Stimulated activated CD8-positive, alpha-beta memory T cell treated with anti-CD3 and anti-CD28 coated beads, Interleukin-7, amount 100 ng/mL, for 48 hours (primary cell): ENCODE data around the gene CAMTA1.
"Not testable (repeated sequence)": the region's sequence is repeated elsewhere in the genome, so short reads cannot be mapped to it uniquely, and the experiment has no call there.

Source experiments
- DNase-seq, 2 donors: peaks; one replicate each; pipeline ENCODE4 v3.0.0-alpha.2; 2020; ENCODE audit warnings: low read depth in 1 of 2; ENCODE audit errors: extremely low read depth in 1 of 2

CAMTA1 gene

DNA sequence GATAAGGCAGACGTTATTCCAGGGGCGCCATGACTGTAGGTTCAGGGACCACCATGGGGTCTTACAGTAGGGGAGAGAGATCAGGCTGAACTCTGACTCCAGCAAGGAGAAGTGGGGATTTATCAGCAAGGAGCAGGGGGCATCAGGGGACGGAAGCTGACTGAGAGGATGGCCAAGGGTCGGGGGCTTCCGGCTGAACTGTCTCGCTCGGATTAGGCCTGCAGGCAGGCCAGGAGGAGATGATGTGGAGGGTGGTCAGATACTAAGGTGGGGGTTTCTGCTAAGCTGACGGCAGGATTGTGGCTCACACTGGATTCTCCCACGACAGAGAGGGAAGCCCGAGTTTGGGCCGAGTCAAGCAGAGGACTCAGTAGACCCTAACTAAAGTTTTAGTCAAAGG is 798.9 kb downstream of the CAMTA1 start:
- no peak for DNase-seq

DNA sequence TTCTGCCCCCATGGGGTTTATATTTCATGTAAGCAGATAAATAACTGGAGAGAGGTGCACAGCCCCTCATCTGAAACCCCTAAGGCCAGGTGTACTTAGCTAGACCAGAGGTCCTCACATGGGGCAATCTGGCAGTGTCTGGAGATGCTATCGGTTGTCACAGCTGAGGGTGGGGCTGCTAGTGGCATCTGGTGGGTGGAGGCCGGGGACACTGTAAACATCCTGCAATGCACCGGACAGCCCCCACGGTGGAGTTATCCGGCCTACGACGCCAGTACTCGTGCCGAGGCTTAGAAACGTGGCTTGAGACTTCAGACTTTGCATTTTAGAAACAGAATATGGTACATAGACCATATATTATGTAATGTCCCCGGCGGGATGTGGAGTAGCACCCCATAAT is 799.4 kb downstream of the CAMTA1 start:
- DNase-seq = no peak

DNA sequence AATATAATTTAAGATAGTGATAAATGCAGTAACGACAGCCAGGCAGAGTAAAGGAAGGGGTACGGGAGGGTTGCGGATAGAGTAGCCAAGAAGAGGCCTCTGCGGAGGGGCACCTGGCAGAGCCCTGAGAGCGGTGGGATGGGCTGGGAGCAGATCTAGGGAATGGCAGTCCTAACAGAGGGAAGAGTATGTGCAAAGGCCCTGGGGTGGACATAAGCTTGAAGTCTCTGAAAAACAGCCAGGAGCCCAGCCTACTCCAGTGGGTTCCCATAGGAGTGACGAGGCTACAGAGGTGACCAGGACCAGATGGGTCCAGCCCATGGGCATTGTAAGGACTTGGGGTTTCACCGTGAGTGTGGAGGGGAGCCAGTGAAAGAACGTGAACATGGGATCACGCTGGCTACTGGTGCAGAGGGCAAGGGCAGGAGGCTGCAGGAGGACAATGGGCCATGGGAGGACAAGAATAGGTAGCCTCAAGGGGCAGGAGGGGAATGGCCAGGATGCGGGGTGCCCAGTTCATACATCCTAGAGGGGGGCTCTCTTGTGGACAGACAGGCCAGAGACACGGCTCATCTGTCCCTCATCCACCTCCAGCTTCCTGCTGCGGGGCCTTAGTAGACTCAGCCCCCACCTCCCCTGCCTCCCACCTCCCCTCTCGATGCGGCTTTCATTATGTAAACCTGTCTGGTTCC is 800.1 kb downstream of the CAMTA1 start:
- no peak for DNase-seq

GRCh38 chr1:7586031-7586941 is 801.0 kb downstream of the CAMTA1 start:
- DNase-seq = no peak

DNA sequence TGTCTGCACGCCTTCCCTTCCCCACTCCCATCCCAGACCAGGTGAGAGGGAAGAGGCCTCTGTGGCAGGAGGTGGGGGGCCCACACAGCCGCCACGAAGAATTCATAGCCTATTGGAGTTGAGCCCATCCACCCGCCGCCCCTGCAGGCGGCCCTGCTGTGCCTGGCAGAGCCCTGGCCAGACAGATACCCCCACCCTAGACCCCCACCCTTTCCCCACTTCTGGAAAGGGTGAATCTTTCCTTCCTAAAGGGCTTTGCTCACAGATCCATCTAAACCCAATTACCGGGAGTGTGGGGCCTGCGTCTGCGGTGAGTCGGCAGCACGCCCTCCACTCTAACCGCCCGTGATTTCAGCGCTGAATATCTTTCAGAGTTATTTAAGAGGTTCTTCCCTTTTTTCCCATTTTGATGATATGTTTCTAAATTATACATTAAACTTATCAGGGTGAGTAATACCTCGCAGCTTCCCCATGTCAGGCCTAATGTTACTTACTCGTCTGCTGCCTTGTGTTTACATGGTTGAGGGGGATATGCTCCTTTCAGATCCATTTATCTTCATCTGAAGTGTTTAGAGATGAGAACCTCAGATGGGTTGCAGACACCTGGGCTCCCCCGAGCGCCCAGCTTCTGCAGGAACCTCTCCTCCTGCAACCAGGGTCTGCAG is 802.0 kb downstream of the CAMTA1 start:
- DNase-seq = no peak

DNA sequence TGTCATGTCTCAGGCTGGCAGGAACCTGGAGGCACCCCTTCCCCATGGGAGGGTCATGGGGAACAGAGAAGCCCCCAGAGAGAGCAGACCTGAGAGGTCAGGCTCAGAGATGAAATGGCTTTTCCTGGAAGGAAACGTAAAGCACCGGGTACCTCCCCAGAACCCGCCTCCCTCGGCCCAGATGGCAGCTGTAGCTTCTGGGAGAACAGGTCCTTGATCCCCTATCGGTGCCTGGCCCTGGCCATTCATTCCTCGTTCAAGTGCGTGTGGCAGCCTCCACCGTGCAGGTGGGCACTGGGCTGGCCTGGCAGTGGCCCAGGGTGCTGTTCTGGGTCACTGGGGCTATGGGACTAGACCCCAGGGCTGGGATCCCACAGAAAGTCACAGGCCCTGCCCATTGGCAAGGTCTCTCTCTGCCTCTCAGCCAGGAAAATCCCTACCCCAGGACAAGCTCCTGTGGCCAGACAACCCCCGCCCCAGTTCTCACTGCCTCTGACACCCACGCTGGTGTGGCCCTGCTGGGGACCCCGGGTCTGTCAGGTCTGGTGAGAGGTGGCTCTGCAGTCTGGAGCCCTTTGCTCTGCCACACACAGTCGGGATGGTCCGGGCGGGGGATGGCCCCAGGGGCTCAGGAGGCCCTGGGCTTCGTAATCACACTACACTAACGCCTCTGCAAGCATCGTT is 802.7 kb downstream of the CAMTA1 start:
- DNase-seq = no peak

- DNase-seq = no peak
These were observed 803.2 kb downstream of the CAMTA1 start for GRCh38 chr1:7588457-7588827.

DNA sequence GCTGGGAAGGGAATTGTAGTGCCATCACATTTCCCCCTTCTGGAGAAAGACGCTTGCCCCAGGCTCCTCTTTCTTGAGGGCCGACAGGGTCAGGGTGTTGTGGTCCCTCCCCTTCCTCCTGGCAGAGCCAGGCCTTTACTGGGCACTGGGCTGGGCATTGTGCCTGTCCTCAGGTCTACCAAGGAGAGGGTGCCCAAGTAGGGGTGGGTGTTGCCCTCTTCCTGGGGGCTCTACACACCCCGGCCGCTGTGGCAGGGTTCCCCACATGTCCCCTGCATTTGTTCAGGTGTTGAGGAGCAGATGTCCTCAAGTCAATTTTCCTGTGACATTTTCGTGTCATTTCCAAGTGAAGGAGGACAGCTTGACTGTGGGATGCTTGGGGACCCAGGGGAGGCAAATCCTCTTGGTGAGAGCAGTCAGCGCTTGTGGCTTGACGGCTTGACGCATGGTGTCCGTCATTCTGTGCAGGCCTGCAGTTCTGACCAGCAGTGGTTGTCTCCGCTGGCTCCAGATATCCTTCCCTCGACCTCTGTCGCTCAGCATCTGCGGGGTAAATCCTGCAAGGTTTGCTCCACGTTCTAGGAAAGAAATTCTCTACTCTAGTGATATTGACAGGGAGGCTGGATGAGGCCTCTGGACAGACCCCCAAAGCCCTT is 804.0 kb downstream of the CAMTA1 start:
- DNase-seq = no peak

GRCh38 chr1:7589774-7590425 is 804.6 kb downstream of the CAMTA1 start:
- DNase-seq = no peak

DNA sequence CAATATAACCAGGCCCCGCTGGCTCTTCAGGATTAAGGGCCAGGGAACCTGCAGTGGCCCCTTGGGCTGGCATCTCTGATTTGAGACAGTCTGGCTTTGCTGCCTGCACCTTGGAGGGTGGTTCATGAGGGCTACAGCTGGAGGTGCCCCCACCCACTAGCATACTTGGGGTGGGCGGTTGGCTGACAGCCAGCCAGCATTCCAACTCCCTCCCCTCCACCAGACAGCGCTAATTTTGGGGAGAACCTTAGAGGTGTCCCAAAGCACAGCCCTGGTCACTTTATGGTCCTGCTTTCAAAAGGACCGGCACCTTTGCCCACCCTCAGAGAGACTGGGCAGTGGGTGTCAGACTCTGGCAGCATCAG is 805.2 kb downstream of the CAMTA1 start:
- DNase-seq = no peak

DNA sequence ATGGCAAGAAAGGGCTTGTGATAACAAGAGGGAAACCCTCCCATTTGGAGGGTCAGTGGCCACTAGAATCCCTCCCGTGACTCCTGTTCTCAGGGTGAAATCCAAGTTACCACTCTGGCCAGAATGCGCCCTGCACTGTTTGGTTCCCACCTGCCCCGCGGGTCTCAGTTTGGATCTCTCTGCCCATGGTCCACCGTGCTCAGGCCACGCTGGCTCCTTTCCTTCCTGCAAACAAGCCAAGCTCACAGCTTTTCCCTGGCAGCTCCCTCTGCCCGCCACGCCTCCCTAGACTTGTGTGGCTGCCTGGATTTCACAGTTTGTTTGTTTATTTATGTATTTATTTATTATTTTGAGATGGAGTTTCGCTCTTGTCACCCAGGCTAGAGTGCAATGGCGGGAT is 806.3 kb downstream of the CAMTA1 start:
- no peak for DNase-seq

- DNase-seq = no peak
These were observed 807.0 kb downstream of the CAMTA1 start for GRCh38 chr1:7592120-7592798.

DNA sequence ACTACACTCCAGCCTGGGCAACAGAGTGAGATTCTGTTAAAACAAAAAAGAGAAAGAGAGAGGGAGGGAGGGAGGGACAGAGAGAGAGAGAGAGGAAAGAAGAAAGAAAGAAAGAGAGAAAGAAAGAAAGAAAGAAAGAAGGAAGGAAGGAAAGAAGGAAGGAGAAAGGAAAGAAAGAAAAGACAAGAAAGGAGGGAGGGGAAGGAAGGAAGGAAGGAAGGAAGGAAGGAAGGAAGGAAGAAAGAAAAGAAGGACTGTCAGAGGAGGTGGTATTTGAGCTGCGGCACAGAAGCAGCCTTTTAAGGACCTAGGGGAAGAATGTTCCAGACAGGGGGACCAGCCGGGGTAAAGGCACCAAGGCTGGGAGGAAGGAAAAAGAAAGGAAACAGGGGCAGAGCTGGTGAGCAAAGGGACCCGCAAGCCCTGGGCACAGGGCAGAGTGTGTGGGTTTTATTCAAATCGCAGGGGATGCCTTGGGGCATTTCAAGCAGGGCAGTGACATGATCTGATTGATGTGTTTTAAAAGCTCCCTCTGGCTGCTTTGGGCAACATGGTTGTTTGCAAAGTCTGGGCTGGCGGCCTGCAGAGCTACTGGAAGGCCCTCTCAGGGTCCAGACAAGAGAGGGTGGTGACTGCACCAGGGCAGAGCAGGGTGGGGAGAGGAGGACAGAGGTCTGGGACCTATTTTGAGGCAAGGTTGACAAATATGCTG is 808.9 kb downstream of the CAMTA1 start:
- DNase-seq = no peak

DNA sequence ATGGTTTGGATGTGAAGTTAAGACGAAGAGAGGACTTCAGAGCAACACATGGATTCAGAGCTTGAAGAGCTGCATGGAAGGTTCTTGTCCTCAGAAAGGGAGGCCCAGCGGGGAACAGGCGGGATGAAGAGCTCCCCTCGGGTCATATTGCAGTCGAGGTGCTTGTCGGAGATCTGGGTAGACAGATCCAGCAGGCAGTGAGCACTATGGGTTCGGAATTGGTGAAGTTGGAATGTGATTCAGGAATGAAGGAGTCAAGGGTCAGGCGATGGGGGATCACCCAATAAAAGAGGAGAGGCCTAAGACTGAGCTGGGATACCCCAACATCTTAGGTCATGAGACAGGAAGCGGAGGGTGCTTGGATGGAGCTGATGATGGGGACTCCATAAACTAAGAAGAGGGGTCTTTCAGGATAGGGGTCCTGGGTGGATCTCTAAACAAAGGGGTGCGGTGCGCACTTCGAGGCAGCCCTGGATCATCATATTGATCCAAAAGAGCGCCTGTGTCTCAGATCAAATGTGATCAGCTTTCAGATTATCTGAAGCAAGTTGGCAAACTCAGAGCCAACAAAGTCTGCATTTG is 809.6 kb downstream of the CAMTA1 start:
- DNase-seq = no peak

DNA sequence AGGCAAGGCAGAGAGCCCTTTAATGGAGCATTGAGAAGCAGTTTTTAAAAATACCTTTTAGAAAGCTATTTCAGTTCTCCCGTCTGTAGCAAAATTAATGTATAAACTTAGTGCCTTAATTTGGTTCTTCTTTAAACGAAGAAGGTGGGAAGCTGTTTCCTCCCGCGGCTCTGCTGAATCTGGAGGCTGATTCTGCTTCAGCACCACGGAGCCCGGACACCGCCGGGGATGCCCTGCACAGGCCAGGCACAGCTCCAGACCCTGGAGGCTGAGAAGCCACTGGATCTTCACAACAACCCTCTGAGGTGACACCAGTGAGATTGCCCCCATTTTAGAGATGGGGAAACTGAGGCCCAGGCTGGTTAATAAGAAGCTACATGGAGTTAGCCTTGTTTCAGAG is 810.1 kb downstream of the CAMTA1 start:
- no peak for DNase-seq

- no peak for DNase-seq
These were observed 811.1 kb downstream of the CAMTA1 start for GRCh38 chr1:7596126-7596965.

DNA sequence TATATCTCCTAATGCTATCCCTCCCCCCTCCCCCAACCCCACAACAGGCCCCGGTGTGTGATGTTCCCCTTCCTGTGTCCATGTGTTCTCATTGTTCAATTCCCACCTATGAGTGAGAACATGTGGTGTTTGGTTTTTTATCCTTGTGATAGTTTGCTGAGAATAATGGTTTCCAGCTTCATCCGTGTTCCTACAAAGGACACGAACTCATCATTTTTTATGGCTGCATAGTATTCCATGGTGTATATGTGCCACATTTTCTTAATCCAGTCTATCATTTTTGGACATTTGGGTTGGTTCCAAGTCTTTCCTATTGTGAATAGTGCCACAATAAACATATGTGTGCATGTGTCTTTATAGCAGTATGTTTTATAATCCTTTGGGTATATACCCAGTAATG is 812.8 kb downstream of the CAMTA1 start:
- DNase-seq = not testable (repeated sequence)

GRCh38 chr1:7604906-7605305 is 819.7 kb downstream of the CAMTA1 start:
- DNase-seq = not testable (repeated sequence)
